ENCODE results near the gene TACC3. TPM values are rescaled to one million over a fixed set of nuclear protein-coding genes. Genes with fewer than 3 reads are reported as not detected.

The TACC3 gene
- total RNA-seq, 1 experiment from 2014 or later: 39.6 TPM

- no peak for DNase-seq (ENCODE audit: low spot score)
These were observed 52.4 kb downstream of the TACC3 start for GRCh38 chr4:1773754-1774153.

GRCh38 chr4:1775731-1776500 is 54.6 kb downstream of the TACC3 start:
- DNase-seq (ENCODE audit: low spot score): peak; percentile 16

- no peak for DNase-seq (ENCODE audit: low spot score)
These were observed 55.3 kb downstream of the TACC3 start for GRCh38 chr4:1776521-1777161.

- peak; percentile 88 for DNase-seq (ENCODE audit: low spot score)
These were observed 56.7 kb downstream of the TACC3 start for GRCh38 chr4:1777822-1778641.

- DNase-seq (ENCODE audit: low spot score): no peak
These were observed 57.5 kb downstream of the TACC3 start for GRCh38 chr4:1778642-1779392.

- no peak for DNase-seq (ENCODE audit: low spot score)
These were observed 58.5 kb downstream of the TACC3 start for GRCh38 chr4:1779588-1780382.

GRCh38 chr4:1780435-1780834 is 59.1 kb downstream of the TACC3 start:
- DNase-seq (ENCODE audit: low spot score): no peak

GRCh38 chr4:1783015-1783414 is 61.7 kb downstream of the TACC3 start:
- DNase-seq (ENCODE audit: low spot score): no peak

- DNase-seq (ENCODE audit: low spot score): no peak
These were observed 62.6 kb downstream of the TACC3 start for GRCh38 chr4:1783970-1784369.

GRCh38 chr4:1784395-1784788 is 63.1 kb downstream of the TACC3 start:
- DNase-seq (ENCODE audit: low spot score): no peak

GRCh38 chr4:1784789-1785591 is 63.7 kb downstream of the TACC3 start:
- no peak for DNase-seq (ENCODE audit: low spot score)

- no peak for DNase-seq (ENCODE audit: low spot score)
These were observed 64.3 kb downstream of the TACC3 start for GRCh38 chr4:1785592-1785991.

GRCh38 chr4:1786544-1787362 is 65.4 kb downstream of the TACC3 start:
- no peak for DNase-seq (ENCODE audit: low spot score)

GRCh38 chr4:1787411-1788077 is 66.2 kb downstream of the TACC3 start:
- no peak for DNase-seq (ENCODE audit: low spot score)

- DNase-seq (ENCODE audit: low spot score): no peak
These were observed 67.1 kb downstream of the TACC3 start for GRCh38 chr4:1788254-1788973.

GRCh38 chr4:1789552-1789951 is 68.2 kb downstream of the TACC3 start:
- DNase-seq (ENCODE audit: low spot score): no peak

GRCh38 chr4:1790005-1790404 is 68.7 kb downstream of the TACC3 start:
- DNase-seq (ENCODE audit: low spot score): no peak
